Measurements from ENCODE around the gene KRT80.

The KRT80 gene

GRCh38 chr12:52130711-52131110 is 61.1 kb downstream of the KRT80 start:
- no peak for DNase-seq (ENCODE audit: low read depth)

- no peak for DNase-seq (ENCODE audit: low read depth)
These were observed 63.9 kb downstream of the KRT80 start for GRCh38 chr12:52127683-52128450.

- DNase-seq (ENCODE audit: low read depth) = peak; percentile 54
These were observed 64.9 kb downstream of the KRT80 start for GRCh38 chr12:52126605-52127578.

GRCh38 chr12:52126050-52126604 is 65.7 kb downstream of the KRT80 start:
- DNase-seq (ENCODE audit: low read depth) = no peak

- no peak for DNase-seq (ENCODE audit: low read depth)
These were observed 66.3 kb downstream of the KRT80 start for GRCh38 chr12:52125476-52125900.

- DNase-seq (ENCODE audit: low read depth) = no peak
These were observed 68.2 kb downstream of the KRT80 start for GRCh38 chr12:52123487-52124186.

GRCh38 chr12:52122904-52123303 is 68.9 kb downstream of the KRT80 start:
- DNase-seq (ENCODE audit: low read depth) = no peak

- DNase-seq (ENCODE audit: low read depth) = no peak
These were observed 69.3 kb downstream of the KRT80 start for GRCh38 chr12:52122540-52122871.

GRCh38 chr12:52121824-52122539 is 69.8 kb downstream of the KRT80 start:
- DNase-seq (ENCODE audit: low read depth) = no peak

GRCh38 chr12:52120951-52121823 is 70.6 kb downstream of the KRT80 start:
- no peak for DNase-seq (ENCODE audit: low read depth)

GRCh38 chr12:52119398-52120254 is 72.2 kb downstream of the KRT80 start:
- DNase-seq (ENCODE audit: low read depth) = no peak
